ENCODE measurements around the gene SLC40A1. TPM values are rescaled to one million over a fixed set of nuclear protein-coding genes. Genes with fewer than 3 reads are reported as not detected.

SLC40A1 gene
- total RNA-seq, 2 donors from 2014 or later = 76.5 to 118 TPM

GRCh38 chr2:189599245-189599644, 18.7 kb upstream of the SLC40A1 start:
- Histone ChIP-seq H3K36me3 (no peaks in the 10 kb centered on the region), H3K4me3 (no peak overlapping the region), H3K4me1 (ENCODE audit: control insufficient read depth in 1 of 2, low read depth in 2 of 2) (no peaks in the 10 kb centered on the region), H3K9me3 (no peaks in the 10 kb centered on the region), H3K27me3 (replicated peaks; ENCODE audit: insufficient read depth) (no peaks in the 10 kb centered on the region), H3K27ac (no peak overlapping the region)
- no peak for DNase-seq (ENCODE audit: low spot score)
- no peak for ATAC-seq (ENCODE audit: insufficient number of reproducible peaks, low FRiP score, low read depth)
- TF ChIP-seq, protein P1, sequence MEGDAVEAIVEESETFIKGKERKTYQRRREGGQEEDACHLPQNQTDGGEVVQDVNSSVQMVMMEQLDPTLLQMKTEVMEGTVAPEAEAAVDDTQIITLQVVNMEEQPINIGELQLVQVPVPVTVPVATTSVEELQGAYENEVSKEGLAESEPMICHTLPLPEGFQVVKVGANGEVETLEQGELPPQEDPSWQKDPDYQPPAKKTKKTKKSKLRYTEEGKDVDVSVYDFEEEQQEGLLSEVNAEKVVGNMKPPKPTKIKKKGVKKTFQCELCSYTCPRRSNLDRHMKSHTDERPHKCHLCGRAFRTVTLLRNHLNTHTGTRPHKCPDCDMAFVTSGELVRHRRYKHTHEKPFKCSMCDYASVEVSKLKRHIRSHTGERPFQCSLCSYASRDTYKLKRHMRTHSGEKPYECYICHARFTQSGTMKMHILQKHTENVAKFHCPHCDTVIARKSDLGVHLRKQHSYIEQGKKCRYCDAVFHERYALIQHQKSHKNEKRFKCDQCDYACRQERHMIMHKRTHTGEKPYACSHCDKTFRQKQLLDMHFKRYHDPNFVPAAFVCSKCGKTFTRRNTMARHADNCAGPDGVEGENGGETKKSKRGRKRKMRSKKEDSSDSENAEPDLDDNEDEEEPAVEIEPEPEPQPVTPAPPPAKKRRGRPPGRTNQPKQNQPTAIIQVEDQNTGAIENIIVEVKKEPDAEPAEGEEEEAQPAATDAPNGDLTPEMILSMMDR (IDR thresholded peaks at IDR 0.05) = no peak

DNA sequence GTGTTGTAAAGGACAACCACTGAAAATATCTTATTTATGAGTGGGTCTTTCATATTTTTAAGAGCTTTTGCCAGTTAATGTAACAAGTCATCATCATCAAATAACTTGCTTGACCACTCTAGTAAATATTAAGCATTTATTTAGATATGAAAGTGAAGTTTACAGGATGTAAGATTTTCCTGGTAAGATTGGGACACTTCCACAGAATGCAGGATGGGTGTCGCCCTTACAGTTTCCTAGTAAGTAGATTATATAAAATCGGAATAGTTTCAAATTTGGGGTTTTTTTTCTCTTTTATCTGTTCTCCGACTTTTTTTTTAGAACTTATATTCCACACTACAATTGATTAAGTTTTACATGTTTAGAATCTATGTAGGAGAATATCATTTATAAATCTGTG, 14.8 kb upstream of the SLC40A1 start:
- Histone ChIP-seq H3K4me1 (ENCODE audit: control insufficient read depth in 1 of 2, low read depth in 2 of 2) (no peaks in the 10 kb centered on the region), H3K9me3 (no peaks in the 10 kb centered on the region), H3K27ac (no peak overlapping the region), H3K36me3 (no peaks in the 10 kb centered on the region), H3K4me3 (no peak overlapping the region), H3K27me3 (replicated peaks; ENCODE audit: insufficient read depth) (no peaks in the 10 kb centered on the region)
- TF ChIP-seq, protein P1 (IDR thresholded peaks at IDR 0.05) = no peak
- ATAC-seq (ENCODE audit: insufficient number of reproducible peaks, low FRiP score, low read depth) (no peak), DNase-seq (ENCODE audit: low spot score) (no peak)

- Histone ChIP-seq H3K9me3 (no peaks in the 10 kb centered on the region), H3K4me3 (no peak overlapping the region), H3K27me3 (replicated peaks; ENCODE audit: insufficient read depth) (no peaks in the 10 kb centered on the region), H3K4me1 (ENCODE audit: control insufficient read depth in 1 of 2, low read depth in 2 of 2) (no peaks in the 10 kb centered on the region), H3K36me3 (no peaks in the 10 kb centered on the region), H3K27ac (no peak overlapping the region)
- DNase-seq (ENCODE audit: low spot score) (no peak), ATAC-seq (ENCODE audit: insufficient number of reproducible peaks, low FRiP score, low read depth) (no peak)
- TF ChIP-seq, protein P1 (IDR thresholded peaks at IDR 0.05) = no peak
These were observed 13.7 kb upstream of the SLC40A1 start for GRCh38 chr2:189594305-189594704.

DNA sequence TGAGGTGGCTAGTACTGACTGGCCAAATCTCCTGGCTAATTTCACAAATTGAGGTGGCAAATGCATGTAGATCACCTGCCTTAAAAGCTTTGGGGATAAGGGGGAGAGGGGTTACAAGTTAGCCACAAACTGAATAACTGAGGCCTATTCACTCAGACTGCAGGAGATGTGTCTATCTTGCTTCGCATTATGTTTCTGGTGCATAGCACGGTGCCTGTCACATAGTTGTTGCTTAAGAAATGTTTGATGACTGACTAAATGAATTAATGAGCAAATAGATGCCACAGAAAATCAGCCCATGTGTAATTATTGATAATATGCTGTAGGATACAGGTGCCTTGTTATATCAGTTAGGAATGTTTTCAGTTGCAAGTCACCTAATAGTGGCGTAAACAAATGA, 12.5 kb upstream of the SLC40A1 start:
- ATAC-seq (ENCODE audit: insufficient number of reproducible peaks, low FRiP score, low read depth) = no peak
- H3K27me3 ChIP-seq (replicated peaks; ENCODE audit: insufficient read depth) = no peaks in the 10 kb centered on the region

GRCh38 chr2:189592353-189592984, 11.9 kb upstream of the SLC40A1 start:
- no peak overlapping the region for H3K27ac ChIP-seq
- H3K27me3 ChIP-seq (replicated peaks; ENCODE audit: insufficient read depth) = no peaks in the 10 kb centered on the region
- ATAC-seq (ENCODE audit: insufficient number of reproducible peaks, low FRiP score, low read depth) (no peak), DNase-seq (ENCODE audit: low spot score) (no peak)
- H3K4me3 ChIP-seq = no peak overlapping the region
- no peaks in the 10 kb centered on the region for H3K9me3 ChIP-seq
- H3K4me1 ChIP-seq (ENCODE audit: control insufficient read depth in 1 of 2, low read depth in 2 of 2) = no peaks in the 10 kb centered on the region
- no peaks in the 10 kb centered on the region for H3K36me3 ChIP-seq
- TF ChIP-seq, protein P1 (IDR thresholded peaks at IDR 0.05) = no peak

More for the DNA sequence above, 12.5 kb upstream of the SLC40A1 start:
- H3K36me3 ChIP-seq = no peaks in the 10 kb centered on the region
- no peak overlapping the region for H3K4me3 ChIP-seq
- no peaks in the 10 kb centered on the region for H3K4me1 ChIP-seq (ENCODE audit: control insufficient read depth in 1 of 2, low read depth in 2 of 2)
- DNase-seq (ENCODE audit: low spot score) = no peak
- no peak overlapping the region for H3K27ac ChIP-seq
- TF ChIP-seq, protein P1 (IDR thresholded peaks at IDR 0.05) = no peak
- no peaks in the 10 kb centered on the region for H3K9me3 ChIP-seq
